SK-N-SH (cell line): Measurements from ENCODE around the gene SETBP1. TPM values are rescaled to one million over a fixed set of nuclear protein-coding genes. Genes with fewer than 3 reads are reported as not detected.

ENCODE experiments used
- CTCF ChIA-PET: fragments of 300-600, 350-600 bp; formaldehyde crosslinking; extraction: SDS; loops from one replicate; lab custom pipeline; 2021; lab: Yijun Ruan, JAX
- POLR2A ChIA-PET: fragments of 350-600 bp; sonication (Branson Sonifier 250); formaldehyde crosslinking; extraction: SDS; loops from one replicate; lab custom pipeline; 2020; ENCODE audit warnings: antibody characterized with exemption, inconsistent platforms; lab: Yijun Ruan, JAX
- DNase-seq: peaks from one replicate; pipeline ENCODE4 v3.0.0; 2012
- H2AFZ ChIP-seq: fragments of 200-600 bp; sonication (generic); 2 replicates; pipeline ENCODE4 v1.8.1; 2016; ENCODE audit warnings: antibody characterized with exemption, mild to moderate bottlenecking, low read depth
- H3F3A ChIP-seq: fragments of 200-600 bp; sonication (generic); replicated peaks from 2 replicates; pipeline ENCODE3; 2016; ENCODE audit warnings: antibody characterized with exemption, mild to moderate bottlenecking; ENCODE audit not compliant: insufficient read depth
- H3K27ac ChIP-seq, 2 experiments: fragments of 200-500 bp in 1 of 2; fragments of 200-600 bp in 1 of 2; sonication (Bioruptor generic) in 1 of 2; sonication (generic), shearing (Covaris generic) in 1 of 2; 2 replicates each; pipeline versions ENCODE4 v1.5.1 to v1.6.1; 2014 to 2016; ENCODE audit warnings: low read depth in 2 of 2, inconsistent platforms in 1 of 2, low read length in 1 of 2, mild to moderate bottlenecking in 1 of 2, mixed read lengths in 1 of 2
- H3K27me3 ChIP-seq: fragments of 200-600 bp; sonication (generic), shearing (Covaris generic); 2 replicates; pipeline ENCODE4 v1.6.1; 2016; ENCODE audit warnings: mixed run types; ENCODE audit not compliant: insufficient read depth
- H3K36me3 ChIP-seq, 2 experiments: fragments of 200-500 bp in 1 of 2; fragments of 200-600 bp in 1 of 2; sonication (Bioruptor generic) in 1 of 2; sonication (generic) in 1 of 2; replicated peaks in 1 of 2; 2 replicates each; pipeline versions ENCODE3 to v1.5.1; 2014 to 2016; ENCODE audit warnings: low read length in 1 of 2, mild to moderate bottlenecking in 1 of 2; ENCODE audit not compliant: insufficient read depth in 2 of 2, control insufficient read depth in 1 of 2
- H3K4me1 ChIP-seq, 2 experiments: fragments of 200-500 bp in 1 of 2; fragments of 200-600 bp in 1 of 2; sonication (Bioruptor generic) in 1 of 2; sonication (generic), shearing (Covaris generic) in 1 of 2; 2 replicates each; pipeline versions ENCODE4 v1.5.1 to v1.6.1; 2014 to 2016; ENCODE audit warnings: low read depth in 1 of 2, low read length in 1 of 2, mixed run types in 1 of 2; ENCODE audit not compliant: insufficient read depth in 2 of 2, control insufficient read depth in 1 of 2
- H3K4me2 ChIP-seq: fragments of 200-600 bp; sonication (generic), shearing (Covaris generic); 2 replicates; pipeline ENCODE4 v1.6.1; 2017; ENCODE audit warnings: mixed run types
- H3K4me3 ChIP-seq, 2 experiments: fragments of 200-500 bp in 1 of 2; fragments of 200-600 bp in 1 of 2; sonication (Bioruptor generic) in 1 of 2; sonication (generic), shearing (Covaris generic) in 1 of 2; 2 replicates each; pipeline versions ENCODE4 v1.5.1 to v1.8.1; 2014 to 2016; ENCODE audit warnings: low read depth in 2 of 2, inconsistent platforms in 1 of 2, low read length in 1 of 2, mild to moderate bottlenecking in 1 of 2, mixed read lengths in 1 of 2, moderate library complexity in 1 of 2
- H3K79me2 ChIP-seq: fragments of 200-600 bp; sonication (generic); 2 replicates; pipeline ENCODE4 v1.8.1; 2017; ENCODE audit warnings: mild to moderate bottlenecking; ENCODE audit not compliant: insufficient read depth
- H3K9ac ChIP-seq: fragments of 200-600 bp; sonication (generic); 2 replicates; pipeline ENCODE4 v1.6.1; 2017; ENCODE audit warnings: mixed run types
- H3K9me2 ChIP-seq: fragments of 200-600 bp; sonication (generic); 2 replicates; pipeline ENCODE4 v1.6.1; 2017; ENCODE audit warnings: mixed run types
- H3K9me3 ChIP-seq: fragments of 200-600 bp; sonication (generic); 2 replicates; pipeline ENCODE4 v1.6.1; 2017; ENCODE audit warnings: mixed run types, mild to moderate bottlenecking, moderate library complexity
- H4K20me1 ChIP-seq: fragments of 200-600 bp; sonication (generic); 2 replicates; pipeline ENCODE4 v1.6.1; 2017; ENCODE audit warnings: mild to moderate bottlenecking, mixed run types; ENCODE audit not compliant: insufficient read depth
- CHD2 ChIP-seq: fragments of 150-350 bp; IDR thresholded peaks from 2 replicates; pipeline ENCODE4 v1.6.1; 2018; ENCODE audit warnings: low read length; ENCODE audit not compliant: partially characterized antibody
- FOSL2 ChIP-seq: IDR thresholded peaks from 2 replicates; pipeline ENCODE4 v1.4.0; 2012; ENCODE audit warnings: low read depth, mild to moderate bottlenecking, moderate library complexity, borderline replicate concordance
- FOXM1 ChIP-seq: IDR thresholded peaks from 2 replicates; pipeline ENCODE4 v1.4.0; 2012; ENCODE audit warnings: low read depth, mild to moderate bottlenecking
- GATA2 ChIP-seq: sonication (generic); formaldehyde crosslinking; IDR thresholded peaks from 2 replicates; pipeline ENCODE4 v1.5.0; 2020; ENCODE audit warnings: mild to moderate bottlenecking, missing genetic modification reagents
- MEF2A ChIP-seq: IDR thresholded peaks from 2 replicates; pipeline ENCODE4 v1.4.0; 2012; ENCODE audit warnings: low read depth, borderline replicate concordance
- MXI1 ChIP-seq: IDR thresholded peaks from 2 replicates; pipeline ENCODE4 v1.6.1; 2012; ENCODE audit warnings: mild to moderate bottlenecking, low read depth, low read length, improper control_type of control experiment
- POLR2AphosphoS5 ChIP-seq: IDR thresholded peaks from 2 replicates; pipeline ENCODE4 v1.6.1; 2012; ENCODE audit warnings: low read depth, low read length
- RAD21 ChIP-seq: IDR thresholded peaks from 2 replicates; pipeline ENCODE4 v1.6.1; 2012; ENCODE audit warnings: mild to moderate bottlenecking, low read length
- RFX5 ChIP-seq: IDR thresholded peaks from 2 replicates; pipeline ENCODE4 v1.6.1; 2012; ENCODE audit warnings: mild to moderate bottlenecking, improper control_type of control experiment, low read length
- YY1 ChIP-seq: IDR thresholded peaks from 2 replicates; pipeline ENCODE4 v1.4.0; 2012; ENCODE audit warnings: low read depth, mild to moderate bottlenecking
- WGBS: methylation state at CpG from one replicate; pipeline ENCODE4 v1.1.6; 2017; ENCODE audit warnings: low lambda C conversion rate; 5-methylcytosine and 5-hydroxymethylcytosine counted together
- polyA plus RNA-seq, 3 experiments: library from polyadenylated mRNA; depleted of rRNA; stranded (reverse); fragments of >200 nt; gene quantifications; 2 replicates each; pipeline ENCODE4 v1.2.3, GENCODE V29; 2012
- TF ChIP-seq, protein P1 (sequence below): IDR thresholded peaks from 2 replicates; pipeline ENCODE4 v1.4.0; 2012; ENCODE audit warnings: low read depth, borderline replicate concordance
- TF ChIP-seq, protein P2 (sequence below): fragments of 150-350 bp; IDR thresholded peaks from 2 replicates; pipeline ENCODE4 v1.6.1; 2016; ENCODE audit warnings: mild to moderate bottlenecking, low read depth, low read length
- TF ChIP-seq, protein P3 (sequence below): IDR thresholded peaks from 2 replicates; pipeline ENCODE4 v1.4.0; 2012; ENCODE audit warnings: low read depth
- TF ChIP-seq, protein P4 (sequence below): IDR thresholded peaks from 2 replicates; pipeline ENCODE4 v1.6.1; 2012; ENCODE audit warnings: mild to moderate bottlenecking, low read depth, low read length, moderate library complexity
- TF ChIP-seq, protein P5 (sequence below): fragments of 150-350 bp; IDR thresholded peaks from 2 replicates; pipeline ENCODE4 v1.6.1; 2017; ENCODE audit warnings: antibody characterized with exemption, low read length, low read depth, borderline replicate concordance
- TF ChIP-seq, protein P6 (sequence below): IDR thresholded peaks from 2 replicates; pipeline ENCODE4; 2012

Gene SETBP1
- polyA plus RNA-seq, 1 of the 3 experiments (the other 2 are of a cell fraction) = 3.0 TPM

DNA sequence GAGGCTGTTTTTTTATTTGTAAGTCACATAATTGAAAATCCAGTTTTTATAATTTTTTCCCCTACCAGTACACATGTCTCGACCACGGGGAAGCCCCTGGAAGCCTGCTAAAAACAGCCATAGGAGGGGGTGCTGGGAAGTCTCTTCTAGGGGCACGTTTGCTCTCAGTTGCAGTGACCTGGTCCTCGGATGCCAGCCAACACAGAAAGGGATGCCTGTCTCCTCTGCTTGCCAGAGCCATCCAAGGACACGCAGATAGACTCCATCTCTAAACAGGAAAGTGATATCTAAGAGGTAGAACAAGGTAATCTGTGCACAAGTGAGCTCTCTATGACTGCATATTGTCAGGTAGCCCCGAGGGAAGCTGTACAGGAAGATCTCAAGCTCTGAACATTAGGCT lies 255.8 kb downstream of the SETBP1 start:
- POLR2A ChIA-PET = no interaction called here
- no peak for DNase-seq
- Histone ChIP-seq H3K4me1 (peaks cover 0 to 17% of the 10 kb centered on the region in 2 experiments; a peak in 2 of 4 replicates), H3K4me3 (no peak overlapping the region), H3K9me3 (no peaks in the 10 kb centered on the region), H3K9ac (no peak overlapping the region), H2AFZ (no peak overlapping the region), H3K27ac (no peak overlapping the region), H3K9me2 (0 out of 2 replicates have a peak, but pooled peaks cover 3% of the 10 kb centered on the region), H3K4me2 (no peak overlapping the region), H3K27me3 (no peaks in the 10 kb centered on the region), H3F3A (no peaks in the 10 kb centered on the region), H4K20me1 (no peaks in the 10 kb centered on the region), H3K36me3 (peaks cover 0 to 5% of the 10 kb centered on the region in 2 experiments), H3K79me2 (no peaks in the 10 kb centered on the region)
- CTCF ChIA-PET = interaction anchor here (1.0 to 3.8 kb wide), 3 partner anchors 9 to 276 kb away, joined by 3 to 17 read pairs (median 3); no protein-coding TSS in a partner anchor
- WGBS = 89% methylated on average over 6 of the region's 6 CpGs
- TF ChIP-seq POLR2AphosphoS5 = no peak
- TF ChIP-seq RFX5 = no peak
- no peak for TF ChIP-seq CHD2
- TF ChIP-seq, protein P1, sequence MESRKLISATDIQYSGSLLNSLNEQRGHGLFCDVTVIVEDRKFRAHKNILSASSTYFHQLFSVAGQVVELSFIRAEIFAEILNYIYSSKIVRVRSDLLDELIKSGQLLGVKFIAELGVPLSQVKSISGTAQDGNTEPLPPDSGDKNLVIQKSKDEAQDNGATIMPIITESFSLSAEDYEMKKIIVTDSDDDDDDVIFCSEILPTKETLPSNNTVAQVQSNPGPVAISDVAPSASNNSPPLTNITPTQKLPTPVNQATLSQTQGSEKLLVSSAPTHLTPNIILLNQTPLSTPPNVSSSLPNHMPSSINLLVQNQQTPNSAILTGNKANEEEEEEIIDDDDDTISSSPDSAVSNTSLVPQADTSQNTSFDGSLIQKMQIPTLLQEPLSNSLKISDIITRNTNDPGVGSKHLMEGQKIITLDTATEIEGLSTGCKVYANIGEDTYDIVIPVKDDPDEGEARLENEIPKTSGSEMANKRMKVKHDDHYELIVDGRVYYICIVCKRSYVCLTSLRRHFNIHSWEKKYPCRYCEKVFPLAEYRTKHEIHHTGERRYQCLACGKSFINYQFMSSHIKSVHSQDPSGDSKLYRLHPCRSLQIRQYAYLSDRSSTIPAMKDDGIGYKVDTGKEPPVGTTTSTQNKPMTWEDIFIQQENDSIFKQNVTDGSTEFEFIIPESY = no peak
- TF ChIP-seq, protein P2, sequence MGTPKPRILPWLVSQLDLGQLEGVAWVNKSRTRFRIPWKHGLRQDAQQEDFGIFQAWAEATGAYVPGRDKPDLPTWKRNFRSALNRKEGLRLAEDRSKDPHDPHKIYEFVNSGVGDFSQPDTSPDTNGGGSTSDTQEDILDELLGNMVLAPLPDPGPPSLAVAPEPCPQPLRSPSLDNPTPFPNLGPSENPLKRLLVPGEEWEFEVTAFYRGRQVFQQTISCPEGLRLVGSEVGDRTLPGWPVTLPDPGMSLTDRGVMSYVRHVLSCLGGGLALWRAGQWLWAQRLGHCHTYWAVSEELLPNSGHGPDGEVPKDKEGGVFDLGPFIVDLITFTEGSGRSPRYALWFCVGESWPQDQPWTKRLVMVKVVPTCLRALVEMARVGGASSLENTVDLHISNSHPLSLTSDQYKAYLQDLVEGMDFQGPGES = no peak
- no peak for TF ChIP-seq RAD21
- TF ChIP-seq, protein P3, sequence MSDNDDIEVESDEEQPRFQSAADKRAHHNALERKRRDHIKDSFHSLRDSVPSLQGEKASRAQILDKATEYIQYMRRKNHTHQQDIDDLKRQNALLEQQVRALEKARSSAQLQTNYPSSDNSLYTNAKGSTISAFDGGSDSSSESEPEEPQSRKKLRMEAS = no peak
- no peak for TF ChIP-seq FOXM1
- no peak for TF ChIP-seq YY1
- TF ChIP-seq, protein P4, sequence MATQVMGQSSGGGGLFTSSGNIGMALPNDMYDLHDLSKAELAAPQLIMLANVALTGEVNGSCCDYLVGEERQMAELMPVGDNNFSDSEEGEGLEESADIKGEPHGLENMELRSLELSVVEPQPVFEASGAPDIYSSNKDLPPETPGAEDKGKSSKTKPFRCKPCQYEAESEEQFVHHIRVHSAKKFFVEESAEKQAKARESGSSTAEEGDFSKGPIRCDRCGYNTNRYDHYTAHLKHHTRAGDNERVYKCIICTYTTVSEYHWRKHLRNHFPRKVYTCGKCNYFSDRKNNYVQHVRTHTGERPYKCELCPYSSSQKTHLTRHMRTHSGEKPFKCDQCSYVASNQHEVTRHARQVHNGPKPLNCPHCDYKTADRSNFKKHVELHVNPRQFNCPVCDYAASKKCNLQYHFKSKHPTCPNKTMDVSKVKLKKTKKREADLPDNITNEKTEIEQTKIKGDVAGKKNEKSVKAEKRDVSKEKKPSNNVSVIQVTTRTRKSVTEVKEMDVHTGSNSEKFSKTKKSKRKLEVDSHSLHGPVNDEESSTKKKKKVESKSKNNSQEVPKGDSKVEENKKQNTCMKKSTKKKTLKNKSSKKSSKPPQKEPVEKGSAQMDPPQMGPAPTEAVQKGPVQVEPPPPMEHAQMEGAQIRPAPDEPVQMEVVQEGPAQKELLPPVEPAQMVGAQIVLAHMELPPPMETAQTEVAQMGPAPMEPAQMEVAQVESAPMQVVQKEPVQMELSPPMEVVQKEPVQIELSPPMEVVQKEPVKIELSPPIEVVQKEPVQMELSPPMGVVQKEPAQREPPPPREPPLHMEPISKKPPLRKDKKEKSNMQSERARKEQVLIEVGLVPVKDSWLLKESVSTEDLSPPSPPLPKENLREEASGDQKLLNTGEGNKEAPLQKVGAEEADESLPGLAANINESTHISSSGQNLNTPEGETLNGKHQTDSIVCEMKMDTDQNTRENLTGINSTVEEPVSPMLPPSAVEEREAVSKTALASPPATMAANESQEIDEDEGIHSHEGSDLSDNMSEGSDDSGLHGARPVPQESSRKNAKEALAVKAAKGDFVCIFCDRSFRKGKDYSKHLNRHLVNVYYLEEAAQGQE = no peak
- no peak for TF ChIP-seq MEF2A
- TF ChIP-seq FOSL2 = no peak
- TF ChIP-seq, protein P5, sequence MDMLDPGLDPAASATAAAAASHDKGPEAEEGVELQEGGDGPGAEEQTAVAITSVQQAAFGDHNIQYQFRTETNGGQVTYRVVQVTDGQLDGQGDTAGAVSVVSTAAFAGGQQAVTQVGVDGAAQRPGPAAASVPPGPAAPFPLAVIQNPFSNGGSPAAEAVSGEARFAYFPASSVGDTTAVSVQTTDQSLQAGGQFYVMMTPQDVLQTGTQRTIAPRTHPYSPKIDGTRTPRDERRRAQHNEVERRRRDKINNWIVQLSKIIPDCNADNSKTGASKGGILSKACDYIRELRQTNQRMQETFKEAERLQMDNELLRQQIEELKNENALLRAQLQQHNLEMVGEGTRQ = no peak
- TF ChIP-seq GATA2 = no peak
- TF ChIP-seq MXI1 = no peak
- TF ChIP-seq, protein P6, sequence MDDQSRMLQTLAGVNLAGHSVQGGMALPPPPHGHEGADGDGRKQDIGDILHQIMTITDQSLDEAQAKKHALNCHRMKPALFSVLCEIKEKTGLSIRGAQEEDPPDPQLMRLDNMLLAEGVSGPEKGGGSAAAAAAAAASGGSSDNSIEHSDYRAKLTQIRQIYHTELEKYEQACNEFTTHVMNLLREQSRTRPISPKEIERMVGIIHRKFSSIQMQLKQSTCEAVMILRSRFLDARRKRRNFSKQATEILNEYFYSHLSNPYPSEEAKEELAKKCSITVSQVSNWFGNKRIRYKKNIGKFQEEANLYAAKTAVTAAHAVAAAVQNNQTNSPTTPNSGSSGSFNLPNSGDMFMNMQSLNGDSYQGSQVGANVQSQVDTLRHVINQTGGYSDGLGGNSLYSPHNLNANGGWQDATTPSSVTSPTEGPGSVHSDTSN = no peak
